Measurements from ENCODE around the gene TMED6. TPM values are rescaled to one million over a fixed set of nuclear protein-coding genes. Genes with fewer than 3 reads are reported as not detected.
A peak's percentile ranks its signal among the peaks of the same experiment; 100 is the strongest.

TMED6 gene
- total RNA-seq, 1 donor from 2014 or later, result not detected

GRCh38 chr16:69339289-69340094 lies 12.1 kb downstream of the TMED6 start, which contains the start of the genes COG8 and NIP7:
TSS of gene COG8 (minus strand) at chr16:69339564. CDS start at chr16:69339552, 12 bp downstream.
TSS of gene NIP7 (plus strand) at chr16:69339772. CDS start at chr16:69339830, 58 bp downstream.
- Mint-ChIP-seq H3K4me3 (peak within 1 kb of the TSS; percentile 99), H3K27ac (peak within 1 kb of the TSS; percentile 88), H3K4me1 (peaks cover 29% of the 10 kb centered on the region), H3K9me3 (no peaks in the 10 kb centered on the region), H3K36me3 (peaks cover 19% of the 10 kb centered on the region), H3K27me3 (ENCODE audit: insufficient read depth, low read depth) (peaks cover 2% of the 10 kb centered on the region)
- H3K9ac ChIP-seq, result peak within 1 kb of the TSS; percentile 88
- TF ChIP-seq EZH2phosphoT487 (IDR thresholded peaks at IDR 0.05), result peak; percentile 34
- peak; percentile 83 for TF ChIP-seq CTCF (IDR thresholded peaks at IDR 0.05)
- TF ChIP-seq EZH2 (IDR thresholded peaks at IDR 0.05), result no peak
- H3K27ac ChIP-seq, result peak within 1 kb of the TSS; percentile 70
- peaks cover 14% of the 10 kb centered on the region for H3K4me1 ChIP-seq
- peaks cover 63% of the 10 kb centered on the region for H3K79me2 ChIP-seq (ENCODE audit: low read depth)
- peaks cover 10% of the 10 kb centered on the region for H3K36me3 ChIP-seq
- peak within 1 kb of the TSS; percentile 91 for H3K4me2 ChIP-seq
- H4K20me1 ChIP-seq (ENCODE audit: low read depth), result no peaks in the 10 kb centered on the region
- no peaks in the 10 kb centered on the region for H3K9me3 ChIP-seq (ENCODE audit: low read depth)
- peak within 1 kb of the TSS; percentile 92 for H3K4me3 ChIP-seq
- no peaks in the 10 kb centered on the region for H3K27me3 ChIP-seq
- peaks cover 14% of the 10 kb centered on the region for H3F3A ChIP-seq (ENCODE audit: low read depth)
- DNase-seq (ENCODE audit: low spot score), result peak; percentile 98
- H2AFZ ChIP-seq (replicated peaks), result peak within 1 kb of the TSS; percentile 59

- Histone ChIP-seq H3K36me3 (peaks cover 10% of the 10 kb centered on the region), H2AFZ (replicated peaks) (peak overlapping the region; percentile 59)
- no peak overlapping the region for H3K27ac Mint-ChIP-seq
Observed at GRCh38 chr16:69338557-69339288, 12.9 kb downstream of the TMED6 start.

GRCh38 chr16:69334696-69335095 lies 16.9 kb downstream of the TMED6 start:
- Mint-ChIP-seq H3K9me3 (no peaks in the 10 kb centered on the region), H3K27me3 (ENCODE audit: insufficient read depth, low read depth) (peaks cover 2% of the 10 kb centered on the region), H3K4me3 (no peak overlapping the region), H3K36me3 (peaks cover 30% of the 10 kb centered on the region), H3K4me1 (peaks cover 22% of the 10 kb centered on the region), H3K27ac (no peak overlapping the region)
- no peak overlapping the region for H2AFZ ChIP-seq (replicated peaks)
- no peak overlapping the region for H3K27ac ChIP-seq
- H4K20me1 ChIP-seq (ENCODE audit: low read depth), result peaks cover 6% of the 10 kb centered on the region
- H3K9ac ChIP-seq, result no peak overlapping the region
- no peak overlapping the region for H3K4me3 ChIP-seq
- H3F3A ChIP-seq (ENCODE audit: low read depth), result peaks cover 27% of the 10 kb centered on the region
- no peak for DNase-seq (ENCODE audit: low spot score)
- no peak overlapping the region for H3K4me2 ChIP-seq
- peaks cover 14% of the 10 kb centered on the region for H3K4me1 ChIP-seq
- H3K79me2 ChIP-seq (ENCODE audit: low read depth), result peaks cover 64% of the 10 kb centered on the region
- H3K9me3 ChIP-seq (ENCODE audit: low read depth), result no peaks in the 10 kb centered on the region
- H3K36me3 ChIP-seq, result no peaks in the 10 kb centered on the region
- H3K27me3 ChIP-seq, result no peaks in the 10 kb centered on the region
- TF ChIP-seq EZH2phosphoT487 (IDR thresholded peaks at IDR 0.05) (no peak), EZH2 (IDR thresholded peaks at IDR 0.05) (no peak), CTCF (IDR thresholded peaks at IDR 0.05) (no peak)

More at GRCh38 chr16:69338557-69339288, 12.9 kb downstream of the TMED6 start:
- no peaks in the 10 kb centered on the region for H3K27me3 ChIP-seq
- Mint-ChIP-seq H3K4me3 (peak overlapping the region; percentile 99), H3K27me3 (ENCODE audit: insufficient read depth, low read depth) (peaks cover 2% of the 10 kb centered on the region), H3K4me1 (peaks cover 29% of the 10 kb centered on the region), H3K9me3 (no peaks in the 10 kb centered on the region), H3K36me3 (peaks cover 23% of the 10 kb centered on the region)
- H3K9ac ChIP-seq, result peak overlapping the region; percentile 88
- DNase-seq (ENCODE audit: low spot score), result no peak
- peak overlapping the region; percentile 92 for H3K4me3 ChIP-seq
- H3K9me3 ChIP-seq (ENCODE audit: low read depth), result no peaks in the 10 kb centered on the region
- peaks cover 69% of the 10 kb centered on the region for H3K79me2 ChIP-seq (ENCODE audit: low read depth)
- H3K4me1 ChIP-seq, result peaks cover 14% of the 10 kb centered on the region
- peak overlapping the region; percentile 70 for H3K27ac ChIP-seq
- peaks cover 14% of the 10 kb centered on the region for H3F3A ChIP-seq (ENCODE audit: low read depth)
- H3K4me2 ChIP-seq, result peak overlapping the region; percentile 91
- no peaks in the 10 kb centered on the region for H4K20me1 ChIP-seq (ENCODE audit: low read depth)
- TF ChIP-seq CTCF (IDR thresholded peaks at IDR 0.05) (no peak), EZH2 (IDR thresholded peaks at IDR 0.05) (no peak), EZH2phosphoT487 (IDR thresholded peaks at IDR 0.05) (no peak)
